Measurements from ENCODE around the gene FGF1.

DNA sequence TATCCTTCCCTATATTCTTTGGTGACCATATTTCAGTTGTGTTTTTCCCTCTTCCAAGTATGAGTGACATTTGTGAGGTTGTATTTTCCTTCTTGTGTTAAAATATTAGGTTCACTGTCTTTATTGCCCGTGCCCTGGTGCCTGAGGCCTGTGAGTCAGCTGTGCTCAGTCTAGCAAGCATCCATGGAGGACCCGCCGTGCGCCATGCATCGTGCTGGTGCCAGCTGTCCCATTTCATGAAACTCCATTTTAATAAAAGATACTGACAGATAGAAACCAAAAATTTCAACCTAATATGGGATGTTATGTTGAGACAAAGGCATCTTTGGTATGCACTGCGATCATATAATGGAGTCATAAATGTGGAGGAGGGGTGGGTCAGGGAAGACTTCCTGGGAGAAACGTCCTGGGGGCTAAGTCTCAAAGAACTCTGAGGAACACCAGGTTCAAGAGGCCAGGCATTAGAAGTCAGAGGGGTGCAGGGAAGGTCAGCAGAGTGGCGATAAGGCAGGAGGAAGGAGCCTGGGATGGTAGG is 34.0 kb upstream of the FGF1 start:
- TF ChIP-seq, protein P1, sequence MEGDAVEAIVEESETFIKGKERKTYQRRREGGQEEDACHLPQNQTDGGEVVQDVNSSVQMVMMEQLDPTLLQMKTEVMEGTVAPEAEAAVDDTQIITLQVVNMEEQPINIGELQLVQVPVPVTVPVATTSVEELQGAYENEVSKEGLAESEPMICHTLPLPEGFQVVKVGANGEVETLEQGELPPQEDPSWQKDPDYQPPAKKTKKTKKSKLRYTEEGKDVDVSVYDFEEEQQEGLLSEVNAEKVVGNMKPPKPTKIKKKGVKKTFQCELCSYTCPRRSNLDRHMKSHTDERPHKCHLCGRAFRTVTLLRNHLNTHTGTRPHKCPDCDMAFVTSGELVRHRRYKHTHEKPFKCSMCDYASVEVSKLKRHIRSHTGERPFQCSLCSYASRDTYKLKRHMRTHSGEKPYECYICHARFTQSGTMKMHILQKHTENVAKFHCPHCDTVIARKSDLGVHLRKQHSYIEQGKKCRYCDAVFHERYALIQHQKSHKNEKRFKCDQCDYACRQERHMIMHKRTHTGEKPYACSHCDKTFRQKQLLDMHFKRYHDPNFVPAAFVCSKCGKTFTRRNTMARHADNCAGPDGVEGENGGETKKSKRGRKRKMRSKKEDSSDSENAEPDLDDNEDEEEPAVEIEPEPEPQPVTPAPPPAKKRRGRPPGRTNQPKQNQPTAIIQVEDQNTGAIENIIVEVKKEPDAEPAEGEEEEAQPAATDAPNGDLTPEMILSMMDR (IDR thresholded peaks at IDR 0.05), result no peak
- no peak for TF ChIP-seq POLR2A (IDR thresholded peaks at IDR 0.05; ENCODE audit: low read depth)

All from esophagus muscularis mucosa (tissue), 3 donors.